Left lung (tissue), 10 donors: ENCODE measurements around the gene COX10. TPM values are rescaled to one million over a fixed set of nuclear protein-coding genes. Genes with fewer than 3 reads are reported as not detected.
A peak's percentile ranks its signal among the peaks of the same experiment; 100 is the strongest.
"Not testable (repeated sequence)": the region's sequence is repeated elsewhere in the genome, so short reads cannot be mapped to it uniquely, and the experiment has no call there.

Experiments
- ATAC-seq: fragments of 200-7000 bp; cut with Tn5 transposase; one replicate; pipeline ENCODE4 v1.9.1; 2020; ENCODE audit warnings: moderate library complexity
- DNase-seq, 4 donors: peaks; one replicate each; pipeline ENCODE4 v3.0.0-alpha.2; 2013 to 2020
- H3K27ac ChIP-seq, 2 donors: fragments of 200-600 bp; sonication (generic) in 1 of 2; one replicate each; pipeline versions ENCODE4 v1.5.0 to v1.8.0; 2020 to 2021
- H3K27me3 ChIP-seq, 2 donors: fragments of 200-600 bp; sonication (generic) in 1 of 2; one replicate each; pipeline versions ENCODE4 v1.5.0 to v1.8.0; 2020 to 2021
- H3K36me3 ChIP-seq, 2 donors: fragments of 200-600 bp; sonication (generic) in 1 of 2; one replicate each; pipeline versions ENCODE4 v1.5.0 to v1.8.0; 2020 to 2021
- H3K4me1 ChIP-seq, 2 donors: fragments of 200-600 bp; one replicate each; pipeline ENCODE4 v1.8.0; 2021
- H3K4me3 ChIP-seq, 2 donors: fragments of 200-600 bp; sonication (generic) in 1 of 2; one replicate each; pipeline versions ENCODE4 v1.5.0 to v1.8.0; 2020 to 2021; ENCODE audit warnings: mild to moderate bottlenecking in 1 of 2
- H3K9me3 ChIP-seq, 2 donors: fragments of 200-600 bp; sonication (generic) in 1 of 2; one replicate each; pipeline versions ENCODE4 v1.5.0 to v1.8.0; 2020 to 2021
- CTCF ChIP-seq, 2 donors: fragments of 200-600 bp; sonication (generic) in 1 of 2; IDR thresholded peaks; one replicate each; pipeline versions ENCODE4 v1.5.0 to v1.8.0; 2021; ENCODE audit warnings: antibody characterized with exemption in 2 of 2
- intact Hi-C, 2 donors: fragments of 100-400 bp; cut with DNase I; formaldehyde crosslinking; loops; one replicate each; pipeline versions ENCODE4 v1.11.2 to v1.14.2; 2022
- polyA plus RNA-seq, 6 donors: library from polyadenylated mRNA; unstranded; fragments of 120-200 nt; gene quantifications; one replicate each; pipeline ENCODE4 v1.2.1, GENCODE V29; 2013; ENCODE audit not compliant: insufficient read length in 6 of 6
- total RNA-seq, 2 donors: library from RNA; stranded (reverse); fragmentation: NEBNext Ultra II Directional; extraction: Animal tissue kit (Norgen Biotek cat#: 25700); gene quantifications; one replicate each; pipeline ENCODE4 v1.2.1, GENCODE V29; 2021
- donor health status: DM: no; HTN: yes; CAD: no.
- donor health status: DM: no; HTN: no; CAD: no.

COX10 gene
- total and polyA plus RNA-seq, 8 donors: 11.8 to 15.7 (median 12.4) TPM

- intact Hi-C loops: no loop called here
- H3K9me3 ChIP-seq: no peaks in the 10 kb centered on the region
- no peaks in the 10 kb centered on the region for H3K4me1 ChIP-seq
These were observed 92.1 kb downstream of the COX10 start for GRCh38 chr17:14161419-14161818.

GRCh38 chr17:14165616-14166015 lies 96.3 kb downstream of the COX10 start:
- H3K4me1 ChIP-seq: no peaks in the 10 kb centered on the region
- intact Hi-C loops: no loop called here
- TF ChIP-seq CTCF (IDR thresholded peaks at IDR 0.05): no peak
- no peaks in the 10 kb centered on the region for H3K27me3 ChIP-seq
- no peak overlapping the region for H3K27ac ChIP-seq
- DNase-seq (no peak), ATAC-seq (peak; percentile 51)
- H3K9me3 ChIP-seq: peaks cover 0 to 17% of the 10 kb centered on the region in 2 donors
- no peaks in the 10 kb centered on the region for H3K36me3 ChIP-seq
- no peak overlapping the region for H3K4me3 ChIP-seq

More at GRCh38 chr17:14161419-14161818, 92.1 kb downstream of the COX10 start:
- Histone ChIP-seq H3K4me3 (no peak overlapping the region), H3K27ac (no peak overlapping the region), H3K27me3 (no peaks in the 10 kb centered on the region), H3K36me3 (no peaks in the 10 kb centered on the region)
- ATAC-seq (no peak), DNase-seq (no peak)
- TF ChIP-seq CTCF (IDR thresholded peaks at IDR 0.05): no peak

GRCh38 chr17:14167831-14168230 lies 98.5 kb downstream of the COX10 start:
- H3K36me3 ChIP-seq, H3K27me3 ChIP-seq, ATAC-seq, H3K27ac ChIP-seq, H3K4me3 ChIP-seq, H3K4me1 ChIP-seq, DNase-seq, intact Hi-C loops: not testable (repeated sequence)
- peaks cover 0 to 17% of the 10 kb centered on the region in 2 donors for H3K9me3 ChIP-seq

DNA sequence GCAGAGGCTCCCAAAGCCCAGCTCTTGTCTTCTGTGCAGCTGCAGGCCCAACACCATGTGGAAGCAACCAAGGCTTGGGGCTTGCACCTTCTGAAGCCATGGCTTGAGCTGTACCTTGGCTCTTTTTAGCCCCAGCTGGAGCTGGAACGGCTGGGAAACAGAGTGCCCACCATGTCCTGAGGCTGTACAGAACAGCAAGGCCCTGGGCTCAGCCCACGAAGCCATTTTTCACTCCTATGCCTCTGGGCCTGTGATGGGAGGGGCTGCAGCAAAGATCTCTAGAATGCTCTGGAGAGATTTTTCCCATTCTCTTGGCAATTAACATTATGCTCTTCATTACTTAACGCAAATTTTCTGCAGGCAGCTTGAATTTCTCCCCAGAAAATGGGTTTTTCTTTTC lies 99.3 kb downstream of the COX10 start:
- Histone ChIP-seq H3K36me3 (no peaks in the 10 kb centered on the region), H3K27me3 (no peaks in the 10 kb centered on the region), H3K4me3 (no peak overlapping the region), H3K9me3 (peaks cover 0 to 17% of the 10 kb centered on the region in 2 donors), H3K4me1 (no peaks in the 10 kb centered on the region), H3K27ac (no peak overlapping the region)
- TF ChIP-seq CTCF (IDR thresholded peaks at IDR 0.05): no peak
- ATAC-seq (no peak), DNase-seq (no peak)
- intact Hi-C loops: no loop called here

DNA sequence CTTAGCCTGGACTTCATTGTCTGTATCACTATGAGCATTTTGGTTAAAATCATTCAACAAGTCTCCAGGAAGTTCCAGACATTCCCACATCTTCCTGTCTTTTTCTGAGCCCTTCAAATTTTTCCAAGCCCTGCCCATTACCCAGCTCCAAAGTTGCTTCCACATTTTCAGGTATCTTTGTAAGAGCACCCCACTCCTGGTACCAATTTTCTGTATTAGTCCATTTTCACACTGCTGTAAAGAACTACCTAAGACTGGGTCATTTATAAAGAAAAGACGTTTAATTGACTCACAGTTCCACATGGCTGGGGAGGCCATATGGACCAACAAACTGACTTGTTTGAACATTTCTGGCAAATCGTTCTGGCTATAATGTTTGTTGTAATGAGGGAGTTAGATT lies 100.0 kb downstream of the COX10 start:
- no peaks in the 10 kb centered on the region for H3K27me3 ChIP-seq

More for the DNA sequence above, 100.0 kb downstream of the COX10 start:
- no peaks in the 10 kb centered on the region for H3K4me1 ChIP-seq
- H3K36me3 ChIP-seq: no peaks in the 10 kb centered on the region
- TF ChIP-seq CTCF (IDR thresholded peaks at IDR 0.05): no peak
- H3K4me3 ChIP-seq: no peak overlapping the region
- H3K9me3 ChIP-seq: peaks cover 0 to 17% of the 10 kb centered on the region in 2 donors
- DNase-seq (no peak), ATAC-seq (no peak)
- intact Hi-C loops: no loop called here
- H3K27ac ChIP-seq: no peak overlapping the region
